Mesendoderm (in vitro differentiated cells): ENCODE measurements around the gene ZNF626.
"Not testable (repeated sequence)": the region's sequence is repeated elsewhere in the genome, so short reads cannot be mapped to it uniquely, and the experiment has no call there.

Experiments
- DNase-seq: peaks from one replicate; pipeline ENCODE4 v3.0.0; 2013
- H2AK5ac ChIP-seq: 2 replicates; pipeline ENCODE4 v1.6.1; 2013; ENCODE audit warnings: low read length, inconsistent platforms
- H2BK120ac ChIP-seq: 2 replicates; pipeline ENCODE4 v1.6.1; 2013; ENCODE audit warnings: low read depth, mild to moderate bottlenecking, low read length, moderate library complexity, mixed read lengths
- H2BK15ac ChIP-seq: replicated peaks from 2 replicates; pipeline ENCODE4 v1.6.1; 2013; ENCODE audit warnings: low read depth, mild to moderate bottlenecking, moderate library complexity
- H2BK5ac ChIP-seq: 2 replicates; pipeline ENCODE4 v1.6.1; 2013; ENCODE audit warnings: low read length, inconsistent platforms
- H3K18ac ChIP-seq: 2 replicates; pipeline ENCODE4 v1.6.1; 2013; ENCODE audit warnings: mild to moderate bottlenecking, low read length, mixed read lengths
- H3K23ac ChIP-seq: one replicate; pipeline ENCODE4 v1.6.1; 2013; ENCODE audit warnings: low read length
- H3K27ac ChIP-seq: 2 replicates; pipeline ENCODE4 v1.5.1; 2013; ENCODE audit warnings: low read depth, mild to moderate bottlenecking, inconsistent platforms, low read length, moderate library complexity
- H3K27me3 ChIP-seq: 2 replicates; pipeline ENCODE4 v1.6.1; 2013; ENCODE audit warnings: low read length, control low read depth, mild to moderate bottlenecking, inconsistent platforms; ENCODE audit not compliant: insufficient read depth, poor library complexity
- H3K36me3 ChIP-seq: 2 replicates; pipeline ENCODE4 v1.6.1; 2013; ENCODE audit warnings: low read length, inconsistent platforms; ENCODE audit not compliant: control insufficient read depth, insufficient read depth
- H3K4ac ChIP-seq: one replicate; pipeline ENCODE4 v1.6.1; 2013; ENCODE audit warnings: low read depth, mild to moderate bottlenecking, low read length, moderate library complexity
- H3K4me1 ChIP-seq: 2 replicates; pipeline ENCODE4 v1.6.1; 2013; ENCODE audit warnings: low read depth, low read length, inconsistent platforms; ENCODE audit not compliant: control insufficient read depth
- H3K4me2 ChIP-seq: 2 replicates; pipeline ENCODE4 v1.6.1; 2013; ENCODE audit warnings: low read length
- H3K4me3 ChIP-seq: 2 replicates; pipeline ENCODE4 v1.5.1; 2013; ENCODE audit warnings: mild to moderate bottlenecking, low read length
- H3K56ac ChIP-seq: one replicate; pipeline ENCODE4 v1.6.1; 2013; ENCODE audit warnings: low read length
- H3K79me1 ChIP-seq: 2 replicates; pipeline ENCODE4 v1.6.1; 2013; ENCODE audit warnings: low read length, inconsistent platforms
- H3K79me2 ChIP-seq: 2 replicates; pipeline ENCODE4 v1.6.1; 2013; ENCODE audit warnings: mild to moderate bottlenecking, low read length; ENCODE audit not compliant: control insufficient read depth, insufficient read depth
- H3K9ac ChIP-seq: 2 replicates; pipeline ENCODE4 v1.6.1; 2013; ENCODE audit warnings: low read length, inconsistent platforms
- H4K5ac ChIP-seq: one replicate; pipeline ENCODE4 v1.6.1; 2013; ENCODE audit warnings: low read length
- H4K8ac ChIP-seq: one replicate; pipeline ENCODE4 v1.6.1; 2013; ENCODE audit warnings: low read depth, mild to moderate bottlenecking, control low read depth, low read length, moderate library complexity
- WGBS: extraction: QIAGEN DNeasy Blood & Tissue Kit; methylation state at CpG from one replicate; pipeline ENCODE4 v1.1.7; 2013; ENCODE audit warnings: low lambda C conversion rate, missing lambda C conversion rate; ENCODE audit not compliant: insufficient coverage; ENCODE audit errors: extremely low coverage; 5-methylcytosine and 5-hydroxymethylcytosine counted together

ZNF626 gene

GRCh38 chr19:20616071-20616470, 45.3 kb downstream of the ZNF626 start:
- Histone ChIP-seq H3K79me2 (no peaks in the 10 kb centered on the region), H3K9ac (no peak overlapping the region), H3K4me3 (no peak overlapping the region), H2BK15ac (no peak overlapping the region), H3K27me3 (no peaks in the 10 kb centered on the region), H2AK5ac (no peak overlapping the region), H3K23ac (no peak overlapping the region), H3K4me2 (no peak overlapping the region), H4K5ac (no peak overlapping the region), H3K79me1 (no peaks in the 10 kb centered on the region), H2BK120ac (no peak overlapping the region), H4K8ac (no peak overlapping the region), H3K56ac (no peak overlapping the region), H3K36me3 (no peaks in the 10 kb centered on the region), H2BK5ac (no peak overlapping the region), H3K18ac (no peak overlapping the region), H3K4ac (no peak overlapping the region), H3K27ac (no peak overlapping the region), H3K4me1 (no peaks in the 10 kb centered on the region)
- no CpG with 5 or more reads among the region's 2 CpGs for WGBS
- DNase-seq, result no peak

- not testable (repeated sequence) for H3K79me2 ChIP-seq, H3K18ac ChIP-seq, H3K56ac ChIP-seq, H3K36me3 ChIP-seq, H3K4me1 ChIP-seq, H4K8ac ChIP-seq, H3K9ac ChIP-seq, H2BK120ac ChIP-seq, H2BK15ac ChIP-seq, H2AK5ac ChIP-seq, DNase-seq, H3K23ac ChIP-seq, H3K79me1 ChIP-seq, H4K5ac ChIP-seq, H3K27me3 ChIP-seq, H3K4ac ChIP-seq, H3K4me3 ChIP-seq, H3K27ac ChIP-seq, H3K4me2 ChIP-seq, H2BK5ac ChIP-seq
- no CpG with 5 or more reads among the region's 4 CpGs for WGBS
Measured at GRCh38 chr19:20614971-20615370, 46.4 kb downstream of the ZNF626 start.

GRCh38 chr19:20612711-20613316, 48.6 kb downstream of the ZNF626 start:
- WGBS, result no CpG with 5 or more reads among the region's 5 CpGs

GRCh38 chr19:20611866-20612265, 49.5 kb downstream of the ZNF626 start:
- Histone ChIP-seq H3K56ac (no peak overlapping the region), H3K79me2 (no peaks in the 10 kb centered on the region), H4K5ac (no peak overlapping the region), H2BK120ac (no peak overlapping the region), H2AK5ac (no peak overlapping the region), H3K36me3 (no peaks in the 10 kb centered on the region), H3K18ac (no peak overlapping the region), H3K27ac (no peak overlapping the region), H3K4ac (no peak overlapping the region), H4K8ac (no peak overlapping the region), H3K9ac (no peak overlapping the region), H2BK15ac (no peak overlapping the region), H3K23ac (no peak overlapping the region), H3K79me1 (no peaks in the 10 kb centered on the region), H3K4me1 (no peaks in the 10 kb centered on the region), H2BK5ac (no peak overlapping the region), H3K4me3 (no peak overlapping the region), H3K4me2 (no peak overlapping the region), H3K27me3 (no peaks in the 10 kb centered on the region)
- DNase-seq, result no peak
- no CpG with 5 or more reads among the region's 6 CpGs for WGBS

More at GRCh38 chr19:20612711-20613316, 48.6 kb downstream of the ZNF626 start:
- H3K27ac ChIP-seq, result no peak overlapping the region
- H3K4me2 ChIP-seq, result no peak overlapping the region
- no peak overlapping the region for H2BK15ac ChIP-seq
- no peak overlapping the region for H3K23ac ChIP-seq
- no peaks in the 10 kb centered on the region for H3K27me3 ChIP-seq
- DNase-seq, result no peak
- no peak overlapping the region for H2BK120ac ChIP-seq
- no peak overlapping the region for H3K56ac ChIP-seq
- no peak overlapping the region for H3K4ac ChIP-seq
- H3K18ac ChIP-seq, result no peak overlapping the region
- H4K5ac ChIP-seq, result no peak overlapping the region
- no peak overlapping the region for H2AK5ac ChIP-seq
- H3K36me3 ChIP-seq, result no peaks in the 10 kb centered on the region
- no peak overlapping the region for H2BK5ac ChIP-seq
- no peak overlapping the region for H3K4me3 ChIP-seq
- H3K79me2 ChIP-seq, result no peaks in the 10 kb centered on the region
- H3K79me1 ChIP-seq, result no peaks in the 10 kb centered on the region
- no peak overlapping the region for H3K9ac ChIP-seq
- no peaks in the 10 kb centered on the region for H3K4me1 ChIP-seq
- no peak overlapping the region for H4K8ac ChIP-seq

- no peak overlapping the region for H3K4me2 ChIP-seq
- no peak overlapping the region for H4K5ac ChIP-seq
- H3K23ac ChIP-seq, result no peak overlapping the region
- H3K4me3 ChIP-seq, result no peak overlapping the region
- H3K9ac ChIP-seq, result no peak overlapping the region
- H3K27ac ChIP-seq, result no peak overlapping the region
- no peak overlapping the region for H3K56ac ChIP-seq
- H2BK5ac ChIP-seq, result no peak overlapping the region
- no peaks in the 10 kb centered on the region for H3K4me1 ChIP-seq
- H3K18ac ChIP-seq, result no peak overlapping the region
- no peak overlapping the region for H3K4ac ChIP-seq
- H3K36me3 ChIP-seq, result no peaks in the 10 kb centered on the region
- no peak overlapping the region for H2BK15ac ChIP-seq
- H2BK120ac ChIP-seq, result no peak overlapping the region
- H4K8ac ChIP-seq, result no peak overlapping the region
- H3K79me2 ChIP-seq, result no peaks in the 10 kb centered on the region
- H3K79me1 ChIP-seq, result no peaks in the 10 kb centered on the region
- WGBS, result no CpG with 5 or more reads among the region's 1 CpG
- H3K27me3 ChIP-seq, result no peaks in the 10 kb centered on the region
- DNase-seq, result no peak
- no peak overlapping the region for H2AK5ac ChIP-seq
Measured at GRCh38 chr19:20607943-20608342, 53.4 kb downstream of the ZNF626 start.
